ENCODE results near the gene YPEL1. TPM values are rescaled to one million over a fixed set of nuclear protein-coding genes. Genes with fewer than 3 reads are reported as not detected.

The YPEL1 gene
- total RNA-seq, result 3.2 TPM
- long read RNA-seq, full-length matches to known transcripts, result 3 of 7 reads
- long read RNA-seq, partial matches to known transcripts, result 0 of 7 reads
- long read RNA-seq, other reads (novel, unspliced or antisense), result 4 of 7 reads

GRCh38 chr22:21735200-21736083 lies at the start of gene YPEL1:
Gene YPEL1 (minus strand): TSS chr22:21735794. CDS start chr22:21710744, 25,050 bp downstream.
- peak; percentile 99 for DNase-seq
- intact Hi-C loops (cut with micrococcal nuclease), result no loop called here
- ATAC-seq, result peak; percentile 99

GRCh38 chr22:21780259-21780658 lies 44.7 kb upstream of the YPEL1 start:
- DNase-seq, result no peak
- intact Hi-C loops (cut with micrococcal nuclease), result no loop called here
- no peak for ATAC-seq

GRCh38 chr22:21779444-21779843 lies 43.9 kb upstream of the YPEL1 start:
- ATAC-seq, result no peak
- intact Hi-C loops (cut with micrococcal nuclease), result no loop called here
- DNase-seq, result no peak

- no peak for DNase-seq
- intact Hi-C loops (cut with micrococcal nuclease), result no loop called here
- ATAC-seq, result peak; percentile 15
Measured at GRCh38 chr22:21778705-21779363, 43.2 kb upstream of the YPEL1 start.

GRCh38 chr22:21771631-21771976 lies 36.0 kb upstream of the YPEL1 start:
- no peak for DNase-seq
- intact Hi-C loops (cut with micrococcal nuclease), result no loop called here
- ATAC-seq, result no peak

- intact Hi-C loops (cut with micrococcal nuclease), result no loop called here
- no peak for ATAC-seq
- DNase-seq, result no peak
Measured at GRCh38 chr22:21768435-21768834, 32.8 kb upstream of the YPEL1 start.

GRCh38 chr22:21766691-21767462 lies 31.3 kb upstream of the YPEL1 start:
- DNase-seq, result no peak
- intact Hi-C loops (cut with micrococcal nuclease), result no loop called here
- peak; percentile 38 for ATAC-seq

- DNase-seq (no peak), ATAC-seq (no peak)
- intact Hi-C loops (cut with micrococcal nuclease), result no loop called here
Measured at GRCh38 chr22:21765909-21766529, 30.4 kb upstream of the YPEL1 start.

- no peak for DNase-seq
- no peak for ATAC-seq
- intact Hi-C loops (cut with micrococcal nuclease), result no loop called here
Measured at GRCh38 chr22:21764038-21764804, 28.6 kb upstream of the YPEL1 start.

- peak; percentile 24 for ATAC-seq
- intact Hi-C loops (cut with micrococcal nuclease), result no loop called here
Measured at GRCh38 chr22:21762712-21763581, 27.4 kb upstream of the YPEL1 start.

GRCh38 chr22:21761994-21762680 lies 26.5 kb upstream of the YPEL1 start:
- intact Hi-C loops (cut with micrococcal nuclease), result no loop called here
- no peak for ATAC-seq
- no peak for DNase-seq

More at GRCh38 chr22:21762712-21763581, 27.4 kb upstream of the YPEL1 start:
- DNase-seq, result no peak

- DNase-seq, result no peak
- ATAC-seq, result no peak
- intact Hi-C loops (cut with micrococcal nuclease), result no loop called here
Measured at GRCh38 chr22:21761086-21761485, 25.5 kb upstream of the YPEL1 start.

GRCh38 chr22:21760640-21761039 lies 25.0 kb upstream of the YPEL1 start:
- ATAC-seq (no peak), DNase-seq (no peak)
- intact Hi-C loops (cut with micrococcal nuclease), result no loop called here

- DNase-seq (no peak), ATAC-seq (no peak)
- intact Hi-C loops (cut with micrococcal nuclease), result no loop called here
Measured at GRCh38 chr22:21759646-21760376, 24.2 kb upstream of the YPEL1 start.

- DNase-seq (no peak), ATAC-seq (no peak)
- intact Hi-C loops (cut with micrococcal nuclease), result no loop called here
Measured at GRCh38 chr22:21759093-21759492, 23.5 kb upstream of the YPEL1 start.

GRCh38 chr22:21758091-21758864 lies 22.7 kb upstream of the YPEL1 start:
- intact Hi-C loops (cut with micrococcal nuclease), result no loop called here
- DNase-seq (no peak), ATAC-seq (no peak)
